ENCODE data around the gene GTF2H4.
"Not testable (repeated sequence)": the region's sequence is repeated elsewhere in the genome, so short reads cannot be mapped to it uniquely, and the experiment has no call there.

GTF2H4 gene

GRCh38 chr6:30895343-30895742 is 12.7 kb upstream of the GTF2H4 start:
- no peak for DNase-seq

- DNase-seq: no peak
Measured at GRCh38 chr6:30896541-30896940, 11.5 kb upstream of the GTF2H4 start.

- no peak for DNase-seq
Measured at GRCh38 chr6:30897882-30898281, 10.1 kb upstream of the GTF2H4 start.

- no peak for DNase-seq
Measured at GRCh38 chr6:30898750-30899360, 9.2 kb upstream of the GTF2H4 start.

GRCh38 chr6:30900863-30901417 is 7.1 kb upstream of the GTF2H4 start:
- no peak for DNase-seq

GRCh38 chr6:30901436-30901835 is 6.6 kb upstream of the GTF2H4 start:
- DNase-seq: no peak

GRCh38 chr6:30902196-30902595 is 5.8 kb upstream of the GTF2H4 start:
- not testable (repeated sequence) for DNase-seq

- no peak for DNase-seq
Measured at GRCh38 chr6:30902709-30903108, 5.3 kb upstream of the GTF2H4 start.

GRCh38 chr6:30903236-30903635 is 4.8 kb upstream of the GTF2H4 start:
- DNase-seq: no peak

GRCh38 chr6:30907290-30907757 is 683 bp upstream of the GTF2H4 start:
- DNase-seq: not testable (repeated sequence)

GRCh38 chr6:30908700-30909099 is 693 bp downstream of the GTF2H4 start:
- no peak for DNase-seq

- not testable (repeated sequence) for DNase-seq
Measured at GRCh38 chr6:30910473-30910872, 2.5 kb downstream of the GTF2H4 start.

GRCh38 chr6:30912746-30913520 is 4.9 kb downstream of the GTF2H4 start:
- DNase-seq: no peak

- no peak for DNase-seq
Measured at GRCh38 chr6:30913721-30914075, 5.7 kb downstream of the GTF2H4 start.

- DNase-seq: peak; percentile 89
Measured at GRCh38 chr6:30914076-30914853, 6.3 kb downstream of the GTF2H4 start, which contains the start of gene VARS2. VARS2 (plus strand) TSS chr6:30914238; CDS start chr6:30914837, 599 bp downstream.

GRCh38 chr6:30914854-30915590 is 7.0 kb downstream of the GTF2H4 start:
- DNase-seq: no peak

GRCh38 chr6:30915591-30915946 is 7.6 kb downstream of the GTF2H4 start:
- DNase-seq: no peak

- no peak for DNase-seq
Measured at GRCh38 chr6:30917041-30917440, 9.0 kb downstream of the GTF2H4 start.

GRCh38 chr6:30917487-30917886 is 9.5 kb downstream of the GTF2H4 start:
- no peak for DNase-seq

GRCh38 chr6:30918670-30919069 is 10.7 kb downstream of the GTF2H4 start:
- no peak for DNase-seq

- DNase-seq: no peak
Measured at GRCh38 chr6:30922447-30922852, 14.4 kb downstream of the GTF2H4 start.

- DNase-seq: not testable (repeated sequence)
Measured at GRCh38 chr6:30924040-30924627, 16.1 kb downstream of the GTF2H4 start.

Measured in activated CD4-positive, CD25-positive, alpha-beta regulatory T cell treated with anti-CD3 and anti-CD28 coated beads, Interleukin-2, amount 50 U/mL, for 72 hours (primary cell).